HG02884 (cell line): ENCODE measurements around the gene GANC.

Source experiments
- ATAC-seq: cut with Tn5 transposase; IDR thresholded peaks from one replicate; pipeline ENCODE4 v1.9.1; 2021; ENCODE audit warnings: mild to moderate bottlenecking, moderate library complexity; ENCODE audit not compliant: unreplicated experiment

The GANC gene

GRCh38 chr15:42338500-42338899 lies 65.5 kb downstream of the GANC start:
- ATAC-seq, result no peak

GRCh38 chr15:42343596-42344232 lies 70.7 kb downstream of the GANC start:
- ATAC-seq, result no peak

- no peak for ATAC-seq
Observed at GRCh38 chr15:42344763-42345162, 71.8 kb downstream of the GANC start.

GRCh38 chr15:42345504-42345903 lies 72.5 kb downstream of the GANC start:
- ATAC-seq, result no peak

- ATAC-seq, result no peak
Observed at GRCh38 chr15:42348083-42348482, 75.1 kb downstream of the GANC start.

GRCh38 chr15:42349186-42349585 lies 76.2 kb downstream of the GANC start:
- ATAC-seq, result no peak

- ATAC-seq, result no peak
Observed at GRCh38 chr15:42352401-42352800, 79.4 kb downstream of the GANC start.

- ATAC-seq, result no peak
Observed at GRCh38 chr15:42353061-42353460, 80.1 kb downstream of the GANC start.

- no peak for ATAC-seq
Observed at GRCh38 chr15:42354824-42355223, 81.8 kb downstream of the GANC start.

- ATAC-seq, result no peak
Observed at GRCh38 chr15:42355291-42355690, 82.3 kb downstream of the GANC start.

- no peak for ATAC-seq
Observed at GRCh38 chr15:42356851-42357250, 83.8 kb downstream of the GANC start.

- no peak for ATAC-seq
Observed at GRCh38 chr15:42358141-42358540, 85.1 kb downstream of the GANC start.

- no peak for ATAC-seq
Observed at GRCh38 chr15:42359249-42359648, 86.2 kb downstream of the GANC start, which contains the start of gene CAPN3. Gene CAPN3 (plus strand): TSS chr15:42359501. CDS start chr15:42359806, 305 bp downstream.

GRCh38 chr15:42359985-42360384 lies 87.0 kb downstream of the GANC start:
- no peak for ATAC-seq

GRCh38 chr15:42360535-42361112 lies 87.6 kb downstream of the GANC start:
- no peak for ATAC-seq

- no peak for ATAC-seq
Observed at GRCh38 chr15:42363487-42363886, 90.5 kb downstream of the GANC start.

- ATAC-seq, result no peak
Observed at GRCh38 chr15:42363942-42364341, 90.9 kb downstream of the GANC start.

GRCh38 chr15:42364529-42364928 lies 91.5 kb downstream of the GANC start:
- ATAC-seq, result no peak

GRCh38 chr15:42365921-42366550 lies 93.0 kb downstream of the GANC start:
- ATAC-seq, result no peak

- ATAC-seq, result no peak
Observed at GRCh38 chr15:42367041-42367440, 94.0 kb downstream of the GANC start.

- no peak for ATAC-seq
Observed at GRCh38 chr15:42368096-42368495, 95.1 kb downstream of the GANC start.

- ATAC-seq, result no peak
Observed at GRCh38 chr15:42371096-42371495, 98.1 kb downstream of the GANC start.
